KBM-7 (cell line): ENCODE measurements around the gene CCDC88C.

Experiments used
- DNase-seq: peaks from one replicate; pipeline ENCODE4 v3.0.0-alpha.2; 2015
- in situ Hi-C: fragments of 300-500 bp; cut with MboI; formaldehyde crosslinking; loops from 2 replicates; pipeline ENCODE4 v1.14.3; 2020; ENCODE audit warnings: low sequenced_read_pairs, low pct_unique_long_range_greater_than_20kb, mixed read lengths

The CCDC88C gene

GRCh38 chr14:91402771-91403600 lies 14.6 kb downstream of the CCDC88C start:
- peak; percentile 52 for DNase-seq
- in situ Hi-C loops, result no loop called here

GRCh38 chr14:91402348-91402747 lies 15.3 kb downstream of the CCDC88C start:
- DNase-seq, result no peak
- in situ Hi-C loops, result no loop called here

DNA sequence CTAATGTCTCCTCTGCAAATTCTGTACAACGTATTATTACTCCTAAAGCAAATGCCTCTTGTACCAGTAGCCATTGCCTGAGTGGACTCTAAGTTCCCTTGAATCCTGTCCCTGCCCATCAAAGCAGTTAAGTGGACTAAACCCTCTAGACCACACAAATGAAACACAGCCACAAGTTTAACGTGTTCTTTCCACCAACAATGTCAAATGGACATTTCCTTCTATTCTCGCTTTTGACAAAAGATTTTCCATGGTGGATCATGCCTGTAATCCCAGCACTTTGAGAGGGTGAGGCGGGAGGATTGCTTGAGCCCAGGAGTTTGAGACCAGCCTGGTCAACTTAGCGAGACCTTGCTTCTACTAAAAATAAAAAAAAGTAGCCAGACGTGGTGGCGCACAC lies 15.9 kb downstream of the CCDC88C start:
- DNase-seq, result no peak
- in situ Hi-C loops, result no loop called here

GRCh38 chr14:91400696-91401095 lies 16.9 kb downstream of the CCDC88C start:
- DNase-seq, result no peak
- in situ Hi-C loops, result no loop called here

- no peak for DNase-seq
- in situ Hi-C loops, result no loop called here
Measured at GRCh38 chr14:91399868-91400640, 17.6 kb downstream of the CCDC88C start.

- DNase-seq, result no peak
- in situ Hi-C loops, result no loop called here
Measured at GRCh38 chr14:91398707-91399106, 18.9 kb downstream of the CCDC88C start.

GRCh38 chr14:91397965-91398591 lies 19.5 kb downstream of the CCDC88C start:
- in situ Hi-C loops, result no loop called here
- DNase-seq, result no peak

DNA sequence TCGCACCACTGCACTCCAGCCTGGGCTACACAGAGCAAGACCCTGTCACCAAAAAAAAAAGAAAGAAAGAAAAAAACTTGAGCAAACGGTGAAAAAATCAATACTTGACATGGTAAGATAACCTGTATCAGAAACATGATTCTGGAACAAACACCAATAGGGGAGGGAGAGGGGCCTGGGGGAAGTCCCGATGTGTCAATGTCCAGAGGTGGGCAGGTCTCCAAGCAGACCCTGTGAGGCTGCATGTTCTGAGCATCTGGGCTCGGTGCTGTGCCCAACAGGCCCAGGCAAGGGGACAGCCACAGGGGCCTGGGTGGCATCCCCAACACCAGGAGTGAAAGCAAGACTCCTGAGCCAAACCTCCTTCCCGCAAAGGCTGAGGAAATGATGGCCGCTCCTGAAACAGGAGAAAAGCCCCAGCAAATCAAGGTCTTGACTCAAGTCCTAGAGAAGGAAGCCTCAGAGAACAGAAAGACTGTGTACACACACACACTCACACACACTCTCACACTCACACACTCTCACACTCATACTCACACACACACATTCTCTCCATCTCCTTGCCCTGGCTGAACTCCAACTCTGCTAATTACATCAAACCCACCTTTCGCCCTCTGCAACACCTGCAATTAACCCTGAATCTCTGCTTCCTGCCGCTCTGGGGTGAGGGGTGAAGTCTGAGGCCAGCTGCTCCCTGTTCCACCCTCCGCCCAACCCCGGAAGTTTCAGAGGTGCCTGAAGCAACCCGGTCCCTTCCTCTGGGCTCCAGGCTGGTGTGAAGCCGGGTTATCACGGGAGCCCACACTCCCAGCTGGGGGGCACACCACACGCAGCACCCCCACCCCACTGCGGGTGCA lies 20.4 kb downstream of the CCDC88C start:
- DNase-seq, result peak; percentile 69
- in situ Hi-C loops, result no loop called here

DNA sequence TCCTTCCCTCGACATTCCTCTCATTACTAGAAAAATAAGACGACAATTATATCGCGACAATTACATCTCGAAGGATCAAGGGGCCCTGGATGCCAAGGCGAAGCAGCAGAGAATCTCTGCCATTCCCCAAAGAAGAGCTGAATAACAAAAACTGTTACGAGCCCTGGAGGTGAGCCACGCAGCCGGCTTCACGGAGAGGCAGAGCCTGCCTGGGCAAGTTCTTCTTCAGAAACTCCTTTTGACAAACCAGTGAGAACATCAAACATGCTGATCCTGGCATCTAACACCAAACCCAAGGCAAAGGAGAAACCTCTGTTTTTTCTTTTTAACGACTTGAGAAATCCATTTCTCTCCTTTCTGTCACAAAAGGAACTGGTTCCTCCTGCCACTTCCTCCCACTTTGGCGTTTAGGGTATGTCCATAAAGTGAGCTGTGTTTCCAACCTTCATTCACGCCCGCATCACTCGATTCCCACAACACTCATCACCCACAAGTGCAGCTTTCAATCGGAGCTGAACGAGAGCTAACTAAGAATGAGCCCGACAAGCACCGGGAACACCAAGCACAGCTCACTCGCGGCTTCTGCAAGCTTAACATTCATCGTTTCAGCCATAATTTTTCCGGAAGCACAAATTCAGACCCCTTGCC lies 21.5 kb downstream of the CCDC88C start:
- no peak for DNase-seq
- in situ Hi-C loops, result no loop called here

GRCh38 chr14:91395466-91395865 lies 22.2 kb downstream of the CCDC88C start:
- in situ Hi-C loops, result no loop called here

GRCh38 chr14:91394105-91395081 lies 23.2 kb downstream of the CCDC88C start:
- no peak for DNase-seq
- in situ Hi-C loops, result no loop called here

More at GRCh38 chr14:91395466-91395865, 22.2 kb downstream of the CCDC88C start:
- no peak for DNase-seq

DNA sequence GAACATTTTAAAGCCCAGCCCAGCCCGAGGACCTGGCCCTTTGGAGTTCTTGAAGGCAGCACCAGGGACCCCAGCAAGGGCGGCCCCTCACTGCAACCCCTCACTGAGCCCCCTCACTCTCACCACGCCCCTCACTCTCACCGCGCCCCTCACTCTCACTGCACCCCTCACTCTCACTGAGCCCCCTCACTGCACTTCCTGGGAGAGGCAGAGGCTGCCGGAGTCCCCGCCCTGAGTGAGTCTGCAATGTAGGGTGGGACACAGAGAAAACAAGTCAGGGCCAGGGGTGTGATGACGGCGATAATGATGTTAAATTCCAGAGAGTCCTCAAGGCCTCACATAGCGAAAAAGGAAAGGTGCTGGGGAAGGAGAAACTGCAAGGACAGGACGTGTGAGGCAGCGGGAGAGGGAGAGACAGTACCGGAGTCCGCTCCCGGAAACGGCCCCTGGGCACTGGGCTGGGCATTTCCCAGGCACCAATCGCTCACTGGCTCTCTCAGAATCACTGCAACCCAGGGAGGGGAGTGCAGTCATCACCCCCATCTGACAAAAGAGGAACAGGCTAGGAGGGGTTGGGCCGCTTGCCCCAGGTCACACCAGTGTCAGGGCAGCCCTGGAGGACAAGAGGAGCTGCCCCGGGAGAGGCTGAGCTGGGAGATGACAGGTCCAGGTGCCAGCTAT lies 24.9 kb downstream of the CCDC88C start:
- DNase-seq, result no peak
- in situ Hi-C loops, result no loop called here

DNA sequence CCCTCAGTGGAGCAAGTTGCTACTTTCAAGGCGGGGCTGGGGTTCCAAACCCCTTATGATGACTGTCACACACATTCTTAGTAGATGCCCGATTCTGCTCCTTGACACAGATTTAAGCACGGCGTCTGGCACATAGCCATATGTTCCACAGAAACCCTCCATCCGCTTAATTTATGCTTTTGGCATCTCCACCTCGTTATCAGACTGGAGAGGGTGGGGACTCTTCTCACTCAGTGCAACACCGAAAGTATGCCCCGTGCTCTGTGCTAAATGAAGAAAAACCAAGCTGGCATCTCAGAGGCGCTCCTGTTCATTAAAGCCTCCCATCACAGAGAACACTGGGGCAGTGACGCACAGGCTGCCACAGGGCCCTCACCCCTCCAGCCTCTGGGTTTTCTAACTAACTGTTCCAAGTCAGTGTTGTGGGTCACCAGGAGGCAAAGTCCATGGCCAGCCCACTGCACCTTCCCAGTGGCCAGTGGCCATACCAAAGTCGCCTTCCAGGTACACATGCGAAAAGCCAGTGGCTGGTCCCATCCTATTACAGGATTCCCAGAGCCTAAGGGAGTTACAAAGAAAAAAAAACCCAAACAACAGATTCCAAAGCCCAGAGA lies 27.3 kb downstream of the CCDC88C start:
- DNase-seq, result no peak
- in situ Hi-C loops, result no loop called here

DNA sequence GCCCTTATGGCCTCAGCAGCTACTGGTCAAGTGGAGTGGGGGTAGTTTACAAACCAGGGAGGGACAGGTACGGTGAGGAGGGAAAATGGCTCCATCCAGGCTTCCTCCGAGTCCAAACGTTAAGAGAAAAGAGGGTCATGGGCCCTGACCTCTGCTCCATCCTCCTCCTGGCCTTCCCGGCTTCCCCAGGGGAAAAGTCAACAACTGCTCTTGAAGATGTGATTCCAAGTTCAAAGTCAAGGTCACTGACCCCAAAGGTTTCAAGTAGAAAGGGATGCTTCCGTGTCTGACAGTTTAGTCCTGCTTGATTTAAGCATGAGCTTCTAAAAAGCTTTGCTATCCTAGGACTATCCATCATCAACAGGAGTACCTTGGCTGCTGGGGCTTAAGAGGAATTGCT lies 28.5 kb downstream of the CCDC88C start:
- in situ Hi-C loops, result no loop called here
- no peak for DNase-seq

GRCh38 chr14:91388551-91388975 lies 29.1 kb downstream of the CCDC88C start:
- DNase-seq, result no peak

GRCh38 chr14:91387951-91388381 lies 29.7 kb downstream of the CCDC88C start:
- DNase-seq, result no peak
- in situ Hi-C loops, result no loop called here

More at GRCh38 chr14:91388551-91388975, 29.1 kb downstream of the CCDC88C start:
- in situ Hi-C loops, result no loop called here
